ENCODE results near the gene LANCL1.

Gene LANCL1

DNA sequence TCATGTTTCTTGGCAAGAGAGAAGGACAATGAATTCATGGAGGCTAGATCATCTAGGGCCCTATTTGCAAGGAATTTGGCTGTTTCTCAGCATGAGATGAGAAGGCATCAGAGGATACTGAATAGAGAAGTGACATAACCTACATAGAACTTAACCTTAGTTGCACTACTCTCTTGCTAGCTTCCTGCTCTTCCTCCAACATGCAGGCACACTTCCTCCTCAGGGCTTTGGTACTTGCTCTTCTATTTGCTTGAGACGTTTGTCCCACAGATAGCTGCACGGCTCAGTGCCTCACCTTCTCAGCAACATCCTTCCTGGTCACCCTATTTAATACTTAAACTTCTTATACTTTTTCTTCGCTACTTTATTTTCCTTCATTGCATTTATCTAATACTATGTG lies 20.0 kb upstream of the LANCL1 start (continued):
- TF ChIP-seq ZNF544 (tag by site-specific recombination; IDR thresholded peaks at IDR 0.05): no peak
- TF ChIP-seq, protein P1, sequence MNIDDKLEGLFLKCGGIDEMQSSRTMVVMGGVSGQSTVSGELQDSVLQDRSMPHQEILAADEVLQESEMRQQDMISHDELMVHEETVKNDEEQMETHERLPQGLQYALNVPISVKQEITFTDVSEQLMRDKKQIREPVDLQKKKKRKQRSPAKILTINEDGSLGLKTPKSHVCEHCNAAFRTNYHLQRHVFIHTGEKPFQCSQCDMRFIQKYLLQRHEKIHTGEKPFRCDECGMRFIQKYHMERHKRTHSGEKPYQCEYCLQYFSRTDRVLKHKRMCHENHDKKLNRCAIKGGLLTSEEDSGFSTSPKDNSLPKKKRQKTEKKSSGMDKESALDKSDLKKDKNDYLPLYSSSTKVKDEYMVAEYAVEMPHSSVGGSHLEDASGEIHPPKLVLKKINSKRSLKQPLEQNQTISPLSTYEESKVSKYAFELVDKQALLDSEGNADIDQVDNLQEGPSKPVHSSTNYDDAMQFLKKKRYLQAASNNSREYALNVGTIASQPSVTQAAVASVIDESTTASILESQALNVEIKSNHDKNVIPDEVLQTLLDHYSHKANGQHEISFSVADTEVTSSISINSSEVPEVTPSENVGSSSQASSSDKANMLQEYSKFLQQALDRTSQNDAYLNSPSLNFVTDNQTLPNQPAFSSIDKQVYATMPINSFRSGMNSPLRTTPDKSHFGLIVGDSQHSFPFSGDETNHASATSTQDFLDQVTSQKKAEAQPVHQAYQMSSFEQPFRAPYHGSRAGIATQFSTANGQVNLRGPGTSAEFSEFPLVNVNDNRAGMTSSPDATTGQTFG (tag by site-specific recombination; IDR thresholded peaks at IDR 0.05; ENCODE audit: borderline replicate concordance): no peak

DNA sequence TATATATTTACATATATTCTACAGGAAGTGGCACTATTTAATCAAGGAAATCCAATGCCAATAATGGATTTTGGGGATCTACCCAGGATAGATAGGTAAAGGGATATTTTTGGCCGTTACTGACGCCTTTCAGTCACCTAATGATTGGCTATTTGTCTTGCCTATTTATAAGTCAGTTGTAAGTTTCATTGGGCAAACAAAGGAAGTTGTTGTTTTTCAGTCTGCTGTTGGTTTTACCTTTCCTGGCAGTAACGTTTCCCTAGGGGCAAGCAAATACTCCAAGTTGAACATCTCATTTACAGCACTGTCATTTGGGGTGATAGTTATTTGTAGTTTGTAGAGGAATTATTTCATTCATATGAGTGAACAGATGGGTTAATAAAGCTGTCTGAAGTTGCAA lies 17.0 kb upstream of the LANCL1 start:
- Histone ChIP-seq H3K4me1 (ENCODE audit: control insufficient read depth, insufficient read depth, low read length) (no peaks in the 10 kb centered on the region), H3K9me3 (ENCODE audit: control insufficient read depth, insufficient read depth, low read depth, low read length) (no peaks in the 10 kb centered on the region), H3K27ac (ENCODE audit: extremely low read depth, low read depth, low read length) (no peak overlapping the region), H3K4me3 (ENCODE audit: low read depth, low read length) (no peak overlapping the region), H3K36me3 (ENCODE audit: control insufficient read depth in 2 of 2, insufficient read depth in 1 of 2, low read length in 2 of 2) (no peaks in the 10 kb centered on the region)
- ChIA-PET POLR2A (no interaction called here), CTCF (interaction anchor here (2.1 kb wide), 1 partner anchor 10 kb away, joined by 11 read pairs; no protein-coding TSS in a partner anchor)
- TF ChIP-seq ZNF391 (tag by site-specific recombination; IDR thresholded peaks at IDR 0.05; ENCODE audit: borderline replicate concordance, low read depth) (no peak), ZNF292 (tag by site-specific recombination; IDR thresholded peaks at IDR 0.05; ENCODE audit: borderline replicate concordance, low read depth) (no peak), ZNF48 (tag by site-specific recombination; IDR thresholded peaks at IDR 0.05) (no peak), YY2 (tag by site-specific recombination; IDR thresholded peaks at IDR 0.05) (no peak), ZNF354C (tag by site-specific recombination; IDR thresholded peaks at IDR 0.05; ENCODE audit: borderline replicate concordance, low read depth) (no peak), ZNF571 (tag by site-specific recombination; IDR thresholded peaks at IDR 0.05) (no peak), GLI2 (tag by site-specific recombination; IDR thresholded peaks at IDR 0.05; ENCODE audit: borderline replicate concordance, low read depth) (no peak)

DNA sequence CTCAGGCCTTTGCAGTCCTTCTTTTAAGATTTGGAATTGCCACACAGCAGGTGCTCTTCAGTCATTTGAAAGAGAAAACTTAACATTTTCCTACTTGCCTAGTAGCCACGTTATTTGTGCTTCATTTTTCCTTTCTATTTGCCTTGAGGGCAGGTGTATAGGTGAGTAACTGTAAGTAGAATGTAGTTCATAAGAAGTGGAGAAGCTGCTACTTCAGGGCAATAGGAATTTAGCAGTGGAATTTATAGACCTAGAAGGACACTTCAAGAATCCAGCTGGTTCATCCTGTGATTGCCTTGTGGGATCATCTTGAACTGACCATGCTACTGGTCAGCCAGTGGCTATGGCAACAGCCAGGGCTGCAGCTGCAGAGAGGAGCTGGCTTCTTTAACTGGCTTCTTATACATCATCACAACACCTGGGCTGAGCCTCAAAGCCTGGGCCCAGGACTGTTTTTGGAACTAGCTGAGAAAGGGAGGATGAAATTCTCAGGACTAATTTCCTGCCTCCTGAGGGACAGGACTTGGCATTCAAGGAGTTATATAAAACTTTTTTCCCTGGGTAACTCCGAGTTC lies 5.1 kb upstream of the LANCL1 start:
- POLR2A ChIA-PET: no interaction called here
- H3K36me3 ChIP-seq (ENCODE audit: control insufficient read depth in 2 of 2, insufficient read depth in 1 of 2, low read length in 2 of 2): no peaks in the 10 kb centered on the region
- no peaks in the 10 kb centered on the region for H3K9me3 ChIP-seq (ENCODE audit: control insufficient read depth, insufficient read depth, low read depth, low read length)
- TF ChIP-seq, protein P2, sequence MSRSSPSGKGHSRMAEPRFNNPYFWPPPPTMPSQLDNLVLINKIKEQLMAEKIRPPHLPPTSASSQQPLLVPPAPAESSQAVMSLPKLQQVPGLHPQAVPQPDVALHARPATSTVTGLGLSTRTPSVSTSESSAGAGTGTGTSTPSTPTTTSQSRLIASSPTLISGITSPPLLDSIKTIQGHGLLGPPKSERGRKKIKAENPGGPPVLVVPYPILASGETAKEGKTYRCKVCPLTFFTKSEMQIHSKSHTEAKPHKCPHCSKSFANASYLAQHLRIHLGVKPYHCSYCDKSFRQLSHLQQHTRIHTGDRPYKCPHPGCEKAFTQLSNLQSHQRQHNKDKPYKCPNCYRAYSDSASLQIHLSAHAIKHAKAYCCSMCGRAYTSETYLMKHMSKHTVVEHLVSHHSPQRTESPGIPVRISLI (tag by site-specific recombination; IDR thresholded peaks at IDR 0.05): no peak
- TF ChIP-seq, protein P3, sequence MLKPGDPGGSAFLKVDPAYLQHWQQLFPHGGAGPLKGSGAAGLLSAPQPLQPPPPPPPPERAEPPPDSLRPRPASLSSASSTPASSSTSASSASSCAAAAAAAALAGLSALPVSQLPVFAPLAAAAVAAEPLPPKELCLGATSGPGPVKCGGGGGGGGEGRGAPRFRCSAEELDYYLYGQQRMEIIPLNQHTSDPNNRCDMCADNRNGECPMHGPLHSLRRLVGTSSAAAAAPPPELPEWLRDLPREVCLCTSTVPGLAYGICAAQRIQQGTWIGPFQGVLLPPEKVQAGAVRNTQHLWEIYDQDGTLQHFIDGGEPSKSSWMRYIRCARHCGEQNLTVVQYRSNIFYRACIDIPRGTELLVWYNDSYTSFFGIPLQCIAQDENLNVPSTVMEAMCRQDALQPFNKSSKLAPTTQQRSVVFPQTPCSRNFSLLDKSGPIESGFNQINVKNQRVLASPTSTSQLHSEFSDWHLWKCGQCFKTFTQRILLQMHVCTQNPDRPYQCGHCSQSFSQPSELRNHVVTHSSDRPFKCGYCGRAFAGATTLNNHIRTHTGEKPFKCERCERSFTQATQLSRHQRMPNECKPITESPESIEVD (tag by site-specific recombination; IDR thresholded peaks at IDR 0.05): no peak
- TF ChIP-seq ZNF311 (tag by site-specific recombination; IDR thresholded peaks at IDR 0.05; ENCODE audit: borderline replicate concordance) (no peak), ZSCAN30 (tag by site-specific recombination; IDR thresholded peaks at IDR 0.05) (no peak), ZNF600 (tag by site-specific recombination; IDR thresholded peaks at IDR 0.05) (no peak), ZNF138 (tag by site-specific recombination; IDR thresholded peaks at IDR 0.05; ENCODE audit: borderline replicate concordance) (no peak), ZNF596 (tag by site-specific recombination; IDR thresholded peaks at IDR 0.05) (no peak), GLIS2 (tag by site-specific recombination; IDR thresholded peaks at IDR 0.05) (no peak), ZNF184 (tag by site-specific recombination; IDR thresholded peaks at IDR 0.05) (no peak), ZNF426 (tag by site-specific recombination; IDR thresholded peaks at IDR 0.05) (no peak), ZNF214 (tag by site-specific recombination; IDR thresholded peaks at IDR 0.05; ENCODE audit: borderline replicate concordance) (no peak), ZNF658 (tag by site-specific recombination; IDR thresholded peaks at IDR 0.05) (no peak), ZNF366 (tag by site-specific recombination; conservative IDR thresholded peaks at IDR 0.05) (no peak), GLIS1 (tag by site-specific recombination; IDR thresholded peaks at IDR 0.05) (no peak), ZNF23 (tag by site-specific recombination; IDR thresholded peaks at IDR 0.05; ENCODE audit: borderline replicate concordance) (no peak)
- TF ChIP-seq, protein P4, sequence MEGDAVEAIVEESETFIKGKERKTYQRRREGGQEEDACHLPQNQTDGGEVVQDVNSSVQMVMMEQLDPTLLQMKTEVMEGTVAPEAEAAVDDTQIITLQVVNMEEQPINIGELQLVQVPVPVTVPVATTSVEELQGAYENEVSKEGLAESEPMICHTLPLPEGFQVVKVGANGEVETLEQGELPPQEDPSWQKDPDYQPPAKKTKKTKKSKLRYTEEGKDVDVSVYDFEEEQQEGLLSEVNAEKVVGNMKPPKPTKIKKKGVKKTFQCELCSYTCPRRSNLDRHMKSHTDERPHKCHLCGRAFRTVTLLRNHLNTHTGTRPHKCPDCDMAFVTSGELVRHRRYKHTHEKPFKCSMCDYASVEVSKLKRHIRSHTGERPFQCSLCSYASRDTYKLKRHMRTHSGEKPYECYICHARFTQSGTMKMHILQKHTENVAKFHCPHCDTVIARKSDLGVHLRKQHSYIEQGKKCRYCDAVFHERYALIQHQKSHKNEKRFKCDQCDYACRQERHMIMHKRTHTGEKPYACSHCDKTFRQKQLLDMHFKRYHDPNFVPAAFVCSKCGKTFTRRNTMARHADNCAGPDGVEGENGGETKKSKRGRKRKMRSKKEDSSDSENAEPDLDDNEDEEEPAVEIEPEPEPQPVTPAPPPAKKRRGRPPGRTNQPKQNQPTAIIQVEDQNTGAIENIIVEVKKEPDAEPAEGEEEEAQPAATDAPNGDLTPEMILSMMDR (tag by site-specific recombination; IDR thresholded peaks at IDR 0.05): no peak
- TF ChIP-seq, protein P5, sequence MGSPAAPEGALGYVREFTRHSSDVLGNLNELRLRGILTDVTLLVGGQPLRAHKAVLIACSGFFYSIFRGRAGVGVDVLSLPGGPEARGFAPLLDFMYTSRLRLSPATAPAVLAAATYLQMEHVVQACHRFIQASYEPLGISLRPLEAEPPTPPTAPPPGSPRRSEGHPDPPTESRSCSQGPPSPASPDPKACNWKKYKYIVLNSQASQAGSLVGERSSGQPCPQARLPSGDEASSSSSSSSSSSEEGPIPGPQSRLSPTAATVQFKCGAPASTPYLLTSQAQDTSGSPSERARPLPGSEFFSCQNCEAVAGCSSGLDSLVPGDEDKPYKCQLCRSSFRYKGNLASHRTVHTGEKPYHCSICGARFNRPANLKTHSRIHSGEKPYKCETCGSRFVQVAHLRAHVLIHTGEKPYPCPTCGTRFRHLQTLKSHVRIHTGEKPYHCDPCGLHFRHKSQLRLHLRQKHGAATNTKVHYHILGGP (tag by site-specific recombination; IDR thresholded peaks at IDR 0.05): no peak
- H3K27ac ChIP-seq (ENCODE audit: extremely low read depth, low read depth, low read length): no peak overlapping the region
- no peaks in the 10 kb centered on the region for H3K4me1 ChIP-seq (ENCODE audit: control insufficient read depth, insufficient read depth, low read length)
- no peak overlapping the region for H3K4me3 ChIP-seq (ENCODE audit: low read depth, low read length)
- CTCF ChIA-PET: interaction anchor here (1.1 kb wide), 1 partner anchor 23 kb away, joined by 4 read pairs; no protein-coding TSS in a partner anchor
